ENCODE data around the gene COPS9.
A peak's percentile ranks its signal among the peaks of the same experiment; 100 is the strongest.

Gene COPS9

GRCh38 chr2:240147382-240147781 is 11.3 kb upstream of the COPS9 start:
- DNase-seq, result no peak

GRCh38 chr2:240146627-240147278 is 10.6 kb upstream of the COPS9 start:
- DNase-seq, result no peak

DNA sequence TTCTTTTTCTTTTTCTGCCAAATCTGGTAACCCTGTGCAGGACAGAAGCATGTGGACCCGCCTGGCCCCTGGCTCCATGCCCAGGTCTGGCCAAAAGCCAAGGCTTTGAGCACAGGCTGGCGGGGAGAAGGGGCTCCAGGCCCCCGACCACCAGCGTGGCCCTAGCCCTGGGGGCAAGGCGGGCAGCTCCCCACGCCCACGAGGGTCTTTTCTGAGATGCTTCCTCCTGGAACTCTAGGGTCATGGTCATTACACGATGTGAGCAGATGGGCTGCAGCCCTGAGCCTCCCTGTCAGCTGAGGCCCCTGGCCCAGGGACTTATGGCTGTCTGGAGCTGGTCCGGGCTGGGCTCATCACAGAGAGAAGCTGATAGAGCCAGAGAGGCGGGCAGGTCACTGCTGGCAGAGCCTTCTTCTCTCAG is 10.0 kb upstream of the COPS9 start:
- DNase-seq, result no peak

DNA sequence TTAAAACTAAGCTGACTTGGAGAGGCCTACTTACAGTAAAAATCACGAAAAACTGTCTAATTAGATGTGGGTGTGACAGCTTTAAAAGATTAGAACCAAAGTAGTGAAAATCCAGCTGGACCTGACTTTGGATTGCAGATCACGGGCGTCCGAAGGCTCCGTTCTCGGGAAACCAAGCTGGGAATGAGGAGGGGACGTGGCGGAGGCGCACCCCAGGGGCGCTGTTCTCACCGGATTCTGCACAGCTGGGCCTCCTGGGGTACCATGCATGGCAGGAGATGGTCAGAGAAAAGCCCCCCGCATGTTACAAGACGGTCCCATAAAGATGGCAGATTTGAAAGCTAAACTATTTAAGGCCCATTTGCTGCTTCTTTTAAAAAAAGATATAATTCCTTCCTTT is 9.4 kb upstream of the COPS9 start:
- DNase-seq, result no peak

DNA sequence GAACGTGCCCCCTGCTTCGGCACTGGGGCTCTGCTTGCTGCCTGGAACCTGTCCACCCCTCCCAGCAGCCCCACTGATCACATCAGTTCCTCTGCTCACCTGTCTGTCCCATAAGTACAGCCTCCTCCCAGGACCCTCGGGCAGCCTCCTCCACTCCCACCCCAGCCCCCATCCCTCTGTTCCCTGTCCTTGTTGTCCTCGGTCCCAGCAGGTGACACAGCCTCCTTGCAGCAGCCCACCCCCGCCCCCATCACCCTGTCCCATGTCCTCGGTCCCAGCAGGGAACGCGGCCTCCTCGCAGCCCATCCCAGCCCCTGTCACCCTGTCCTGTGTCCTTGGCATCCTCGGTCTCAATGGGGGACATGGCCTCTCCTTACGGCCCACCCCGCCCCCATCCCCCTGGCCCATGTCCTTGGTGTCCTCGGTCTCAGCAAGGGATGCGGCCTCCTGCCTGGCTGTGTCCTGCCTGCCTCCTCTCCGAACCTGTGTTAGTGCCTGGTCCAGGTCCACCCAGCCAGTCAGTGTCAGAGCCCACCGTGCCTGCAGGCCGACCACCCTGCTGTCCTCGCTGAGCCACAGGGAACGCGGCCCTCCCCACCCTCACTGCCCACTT is 8.7 kb upstream of the COPS9 start:
- DNase-seq, result no peak

- no peak for DNase-seq
These were observed 7.9 kb upstream of the COPS9 start for GRCh38 chr2:240143801-240144648.

DNA sequence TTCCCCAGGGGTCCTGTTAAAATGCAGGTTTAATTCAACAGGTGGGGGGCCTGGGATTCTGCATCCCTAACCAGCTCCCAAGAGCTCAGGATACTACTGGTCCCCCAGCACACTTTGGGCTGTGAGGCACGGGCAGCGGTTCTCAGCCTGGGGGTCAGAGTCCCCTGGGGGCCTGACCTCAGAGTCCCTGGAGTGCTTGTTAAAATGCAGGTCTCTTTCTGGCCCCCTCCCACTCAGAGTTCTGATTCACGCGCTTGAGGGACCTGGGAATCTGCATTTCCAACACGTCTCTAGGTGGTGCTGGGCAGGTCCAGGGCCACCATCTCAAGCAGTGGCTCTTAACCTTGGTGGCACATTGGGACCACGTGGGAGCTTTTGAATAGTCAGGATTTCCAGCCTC is 7.2 kb upstream of the COPS9 start:
- no peak for DNase-seq

DNA sequence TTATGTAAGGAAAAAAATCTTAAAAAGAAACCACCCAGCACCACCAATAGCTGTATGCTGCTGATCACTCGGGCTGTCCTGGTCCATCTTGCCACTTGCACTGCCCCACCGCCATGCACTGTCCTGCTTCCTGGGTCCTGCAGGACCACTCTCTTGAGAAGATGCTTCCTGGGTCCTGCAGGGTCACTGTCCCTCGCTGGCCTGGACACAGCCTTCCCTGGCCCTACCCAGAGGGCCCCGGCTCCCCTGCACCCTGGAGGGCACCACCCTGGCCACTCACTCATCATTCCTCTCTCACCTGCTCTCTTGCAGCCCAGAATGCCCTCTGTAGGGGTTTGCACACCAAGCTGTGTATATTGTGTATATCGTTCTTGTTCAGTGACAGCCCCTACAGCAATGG is 6.8 kb upstream of the COPS9 start:
- no peak for DNase-seq

- no peak for DNase-seq
These were observed 6.2 kb upstream of the COPS9 start for GRCh38 chr2:240142256-240142775.

DNA sequence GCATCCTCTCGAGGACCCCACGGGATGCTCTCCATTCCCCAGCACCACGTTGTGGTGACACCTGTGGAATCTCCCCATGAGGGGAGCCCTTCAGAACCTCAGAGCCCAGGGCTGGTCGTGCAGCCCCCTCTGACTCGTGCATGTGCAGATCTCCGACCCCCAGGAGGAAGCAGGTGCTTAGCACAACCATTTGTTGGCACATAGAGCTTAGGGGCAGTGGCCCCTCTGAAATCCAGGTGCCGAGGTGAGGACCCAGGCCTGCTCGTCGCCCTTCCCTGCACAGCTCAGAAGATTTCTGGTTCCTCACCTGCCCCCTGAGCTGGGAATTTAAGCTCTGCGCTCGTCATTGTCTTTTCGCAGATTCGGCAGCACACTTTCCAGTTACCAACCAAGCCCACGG is 5.6 kb upstream of the COPS9 start:
- DNase-seq, result no peak

- DNase-seq, result no peak
These were observed 4.8 kb upstream of the COPS9 start for GRCh38 chr2:240140920-240141319.

DNA sequence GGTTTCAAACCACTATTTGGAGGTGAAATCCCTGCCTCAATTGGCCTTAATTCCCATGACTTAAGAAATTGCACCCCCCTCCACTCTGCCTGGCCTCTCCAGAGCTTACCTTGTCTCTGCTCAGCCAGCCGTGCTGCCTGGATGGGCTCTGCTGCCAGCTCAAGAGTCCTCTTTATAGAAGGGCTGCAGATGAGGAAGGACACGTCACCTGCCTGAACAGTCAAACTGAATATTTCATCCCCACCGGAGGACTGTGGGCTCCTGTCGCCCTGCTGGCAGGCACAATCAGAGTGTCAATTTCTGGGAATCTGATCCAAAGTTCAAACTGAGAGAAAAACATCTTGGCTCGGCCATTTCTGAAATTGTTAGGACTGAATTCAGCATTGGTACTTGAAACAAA is 4.4 kb upstream of the COPS9 start, which contains the start of gene OTOS:
OTOS (minus strand) TSS at position 148 of the 400 bp plus-strand sequence. CDS start 332 bp downstream, outside the sequence.
- peak; percentile 85 for DNase-seq

- DNase-seq, result no peak
These were observed 3.7 kb upstream of the COPS9 start for GRCh38 chr2:240139666-240140393.

- DNase-seq, result no peak
These were observed 2.9 kb upstream of the COPS9 start for GRCh38 chr2:240139011-240139441.

DNA sequence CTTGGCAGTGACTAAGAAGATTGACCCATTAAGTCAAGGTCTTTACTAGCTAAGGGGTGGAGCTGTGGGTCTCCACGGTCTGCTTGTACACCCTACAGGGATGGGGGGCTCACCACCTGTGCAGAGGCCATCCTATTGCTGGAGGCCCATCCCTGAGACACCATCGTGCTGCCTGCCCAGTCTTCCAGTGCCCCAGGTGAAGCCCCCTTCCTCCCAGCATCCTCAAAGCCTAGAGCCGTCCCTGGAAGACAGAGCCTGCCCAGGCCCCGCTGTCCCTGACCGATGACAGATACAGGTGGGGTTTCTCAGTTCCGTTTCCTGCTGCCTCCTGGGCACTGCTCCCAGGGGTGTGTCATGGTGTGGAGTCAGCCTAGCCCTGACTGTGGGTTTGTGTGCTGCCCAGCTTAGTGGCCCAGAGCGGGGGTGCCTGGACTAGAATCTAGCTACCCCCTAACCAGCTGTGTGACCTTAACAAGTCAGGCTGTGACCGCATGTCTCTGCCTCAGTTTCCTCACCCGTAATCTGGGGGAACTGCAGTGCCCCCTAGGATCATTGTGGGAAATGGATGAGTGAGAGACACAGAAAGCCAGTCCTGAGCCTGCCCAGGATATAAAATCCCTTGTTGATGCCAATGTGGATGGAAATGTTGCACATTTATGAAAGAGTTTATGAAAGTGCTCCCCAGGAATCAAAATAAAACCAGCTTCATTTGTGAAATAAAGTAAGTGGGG is 2.3 kb upstream of the COPS9 start:
- DNase-seq, result no peak

- no peak for DNase-seq
These were observed 1.6 kb upstream of the COPS9 start for GRCh38 chr2:240137596-240138253.

GRCh38 chr2:240136671-240137292 is 677 bp upstream of the COPS9 start:
- no peak for DNase-seq

DNA sequence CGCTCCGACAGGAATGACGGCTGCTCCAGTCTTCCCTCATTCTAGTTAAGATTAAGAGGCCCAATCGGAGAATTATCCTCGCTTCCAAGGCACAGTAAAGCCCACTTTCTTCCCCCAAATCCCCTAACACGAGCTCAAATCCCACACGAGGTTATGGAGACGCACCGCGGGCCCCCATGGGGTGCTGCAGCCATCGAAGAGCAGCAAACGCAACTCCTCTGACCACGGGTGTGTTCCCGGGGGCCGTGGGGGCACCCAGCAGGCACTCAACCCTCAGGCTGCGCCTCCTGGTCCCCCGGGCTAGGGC is 446 bp downstream of the COPS9 start:
- no peak for DNase-seq

- DNase-seq, result no peak
These were observed 1.1 kb downstream of the COPS9 start for GRCh38 chr2:240134956-240135520.

GRCh38 chr2:240134466-240134865 is 1.6 kb downstream of the COPS9 start:
- no peak for DNase-seq

GRCh38 chr2:240133401-240133800 is 2.7 kb downstream of the COPS9 start:
- DNase-seq, result no peak
